Tibial nerve (tissue), 4 donors: Measurements from ENCODE around the gene SLC10A7.

Experiments
- EP300 ChIP-seq, 2 donors: sonication (generic); formaldehyde crosslinking; IDR thresholded peaks; one replicate each; pipeline ENCODE4 v1.6.1; 2017; ENCODE audit warnings: antibody characterized with exemption in 2 of 2, mild to moderate bottlenecking in 1 of 2
- POLR2A ChIP-seq, 2 donors: fragments of 450-650 bp; IDR thresholded peaks; one replicate each; pipeline ENCODE4 v1.6.1; 2017; ENCODE audit warnings: antibody characterized with exemption in 2 of 2, mild to moderate bottlenecking in 2 of 2, moderate library complexity in 2 of 2
- TF ChIP-seq, protein P1 (sequence below), 5 experiments: fragments of 200-600 bp in 3 of 5; fragments of 450-650 bp in 2 of 5; sonication (generic) in 3 of 5; IDR thresholded peaks; one replicate each; pipeline ENCODE4 v1.5.1; 2016 to 2019; ENCODE audit warnings: antibody characterized with exemption in 5 of 5, mild to moderate bottlenecking in 3 of 5, moderate library complexity in 2 of 5

DNA sequence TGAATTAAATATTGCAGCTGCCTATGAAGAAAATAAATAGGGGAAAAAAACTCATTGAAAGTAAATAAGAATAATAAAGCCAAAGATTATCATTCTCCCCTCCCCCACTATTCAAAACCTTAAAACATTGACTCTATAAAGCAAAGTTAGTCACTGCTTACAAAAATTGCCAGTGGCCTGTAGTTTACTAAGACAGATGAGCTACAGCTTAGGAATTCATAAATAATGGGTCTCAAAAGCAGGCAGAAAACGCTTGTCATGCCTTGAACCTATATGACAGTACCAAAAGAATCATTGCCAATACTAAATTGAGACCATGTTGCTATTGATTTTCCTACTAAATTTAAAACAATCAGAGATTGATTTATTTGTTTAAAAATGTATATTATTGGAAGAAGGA is 78.9 kb downstream of the SLC10A7 start:
- TF ChIP-seq, protein P1, sequence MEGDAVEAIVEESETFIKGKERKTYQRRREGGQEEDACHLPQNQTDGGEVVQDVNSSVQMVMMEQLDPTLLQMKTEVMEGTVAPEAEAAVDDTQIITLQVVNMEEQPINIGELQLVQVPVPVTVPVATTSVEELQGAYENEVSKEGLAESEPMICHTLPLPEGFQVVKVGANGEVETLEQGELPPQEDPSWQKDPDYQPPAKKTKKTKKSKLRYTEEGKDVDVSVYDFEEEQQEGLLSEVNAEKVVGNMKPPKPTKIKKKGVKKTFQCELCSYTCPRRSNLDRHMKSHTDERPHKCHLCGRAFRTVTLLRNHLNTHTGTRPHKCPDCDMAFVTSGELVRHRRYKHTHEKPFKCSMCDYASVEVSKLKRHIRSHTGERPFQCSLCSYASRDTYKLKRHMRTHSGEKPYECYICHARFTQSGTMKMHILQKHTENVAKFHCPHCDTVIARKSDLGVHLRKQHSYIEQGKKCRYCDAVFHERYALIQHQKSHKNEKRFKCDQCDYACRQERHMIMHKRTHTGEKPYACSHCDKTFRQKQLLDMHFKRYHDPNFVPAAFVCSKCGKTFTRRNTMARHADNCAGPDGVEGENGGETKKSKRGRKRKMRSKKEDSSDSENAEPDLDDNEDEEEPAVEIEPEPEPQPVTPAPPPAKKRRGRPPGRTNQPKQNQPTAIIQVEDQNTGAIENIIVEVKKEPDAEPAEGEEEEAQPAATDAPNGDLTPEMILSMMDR (IDR thresholded peaks at IDR 0.05): no peak
- TF ChIP-seq POLR2A (IDR thresholded peaks at IDR 0.05) (no peak), EP300 (IDR thresholded peaks at IDR 0.05) (no peak)
